IMR-90 (cell line): ENCODE data around the gene ZNF670. TPM values are rescaled to one million over a fixed set of nuclear protein-coding genes. Genes with fewer than 3 reads are reported as not detected.
A peak's percentile ranks its signal among the peaks of the same experiment; 100 is the strongest.

Source experiments
- ATAC-seq: fragments of 200-7000 bp; cut with Tn5 transposase; 2 replicates; pipeline ENCODE4 v1.9.1; 2020; ENCODE audit warnings: low read depth, mild to moderate bottlenecking, moderate library complexity
- BruUV-seq: library from RNA; stranded (reverse); fragments of 400-500 nt; replicated peaks from 2 replicates; lab custom pipeline; 2021; lab: Mats Ljungman, UMichigan
- CTCF ChIA-PET: fragments of 300-600 bp; formaldehyde crosslinking; extraction: SDS; loops from one replicate; lab custom pipeline; 2021; ENCODE audit warnings: antibody characterized with exemption; lab: Yijun Ruan, JAX
- POLR2A ChIA-PET: fragments of 300-600 bp; sonication (Branson Sonifier 250); formaldehyde crosslinking; loops from one replicate; lab custom pipeline; 2022; ENCODE audit warnings: antibody characterized with exemption; ENCODE audit not compliant: unreplicated experiment; lab: Charles Lee
- DNase-seq: peaks from one replicate; pipeline ENCODE4 v3.0.0; 2013
- H2AFZ ChIP-seq: replicated peaks from 2 replicates; pipeline ENCODE3; 2013; ENCODE audit warnings: low read length, mild to moderate bottlenecking; ENCODE audit not compliant: poor library complexity
- H2AK5ac ChIP-seq: 2 replicates; pipeline ENCODE4 v1.6.1; 2013; ENCODE audit warnings: low read depth, low read length, inconsistent platforms
- H2AK9ac ChIP-seq: replicated peaks from 2 replicates; pipeline ENCODE3; 2013; ENCODE audit warnings: mild to moderate bottlenecking, low read depth, low read length, moderate library complexity; ENCODE audit not compliant: poor library complexity
- H2BK120ac ChIP-seq: 2 replicates; pipeline ENCODE4 v1.6.1; 2013; ENCODE audit warnings: low read depth, low read length, inconsistent platforms
- H2BK15ac ChIP-seq: 3 replicates; pipeline ENCODE4 v1.6.1; 2013; ENCODE audit warnings: low read depth, low read length, inconsistent platforms
- H2BK20ac ChIP-seq: 2 replicates; pipeline ENCODE4 v1.6.1; 2013; ENCODE audit warnings: low read depth, mild to moderate bottlenecking, inconsistent platforms, low read length, moderate library complexity
- H2BK5ac ChIP-seq: 2 replicates; pipeline ENCODE4 v1.6.1; 2013; ENCODE audit warnings: mild to moderate bottlenecking, low read depth, low read length, inconsistent platforms; ENCODE audit not compliant: poor library complexity, severe bottlenecking
- H3K14ac ChIP-seq: replicated peaks from 2 replicates; pipeline ENCODE4 v1.6.1; 2013; ENCODE audit warnings: low read depth, low read length, inconsistent platforms
- H3K18ac ChIP-seq: 2 replicates; pipeline ENCODE4 v1.6.1; 2013; ENCODE audit warnings: low read depth, low read length, control low read depth
- H3K23ac ChIP-seq: 2 replicates; pipeline ENCODE4 v1.6.1; 2013; ENCODE audit warnings: low read depth, low read length, inconsistent platforms
- H3K27ac ChIP-seq: 2 replicates; pipeline ENCODE4 v1.5.1; 2013; ENCODE audit warnings: mild to moderate bottlenecking, control low read depth, low read length; ENCODE audit not compliant: insufficient read depth
- H3K27me3 ChIP-seq: 2 replicates; pipeline ENCODE4 v1.6.1; 2013; ENCODE audit warnings: low read length; ENCODE audit not compliant: control insufficient read depth, insufficient read depth
- H3K36me3 ChIP-seq: 2 replicates; pipeline ENCODE4 v1.6.1; 2013; ENCODE audit warnings: low read length, mixed read lengths; ENCODE audit not compliant: control insufficient read depth, insufficient read depth
- H3K4ac ChIP-seq: 2 replicates; pipeline ENCODE4 v1.6.1; 2013; ENCODE audit warnings: low read depth, low read length, inconsistent platforms
- H3K4me1 ChIP-seq: 2 replicates; pipeline ENCODE4 v1.6.1; 2013; ENCODE audit warnings: low read length, mixed read lengths; ENCODE audit not compliant: control insufficient read depth, insufficient read depth
- H3K4me2 ChIP-seq: 2 replicates; pipeline ENCODE4 v1.6.1; 2013; ENCODE audit warnings: low read depth, mild to moderate bottlenecking, control low read depth, low read length, moderate library complexity
- H3K4me3 ChIP-seq: 2 replicates; pipeline ENCODE4 v1.5.1; 2013; ENCODE audit warnings: low read depth, mild to moderate bottlenecking, control low read depth, low read length, moderate library complexity; ENCODE audit not compliant: insufficient read depth
- H3K56ac ChIP-seq: 2 replicates; pipeline ENCODE4 v1.6.1; 2013; ENCODE audit warnings: low read length, inconsistent platforms; ENCODE audit not compliant: insufficient read depth; ENCODE audit errors: extremely low read depth
- H3K79me1 ChIP-seq, 2 experiments: 2 replicates each; pipeline ENCODE4 v1.6.1; 2013; ENCODE audit warnings: low read length in 2 of 2, inconsistent platforms in 1 of 2, low read depth in 1 of 2
- H3K9ac ChIP-seq: 2 replicates; pipeline ENCODE4 v1.6.1; 2013; ENCODE audit warnings: low read depth, low read length, control low read depth
- H3K9me1 ChIP-seq: 2 replicates; pipeline ENCODE4 v1.6.1; 2013; ENCODE audit warnings: low read length, inconsistent platforms; ENCODE audit not compliant: insufficient read depth
- H3K9me3 ChIP-seq: 2 replicates; pipeline ENCODE4 v1.6.1; 2013; ENCODE audit warnings: low read length; ENCODE audit not compliant: control insufficient read depth, insufficient read depth
- H4K20me1 ChIP-seq: 2 replicates; pipeline ENCODE4 v1.6.1; 2013; ENCODE audit warnings: low read length, inconsistent platforms; ENCODE audit not compliant: insufficient read depth
- H4K5ac ChIP-seq: 2 replicates; pipeline ENCODE4 v1.6.1; 2013; ENCODE audit warnings: mild to moderate bottlenecking, low read depth, low read length, control low read depth
- H4K8ac ChIP-seq, 2 experiments: 2 replicates each; pipeline ENCODE4 v1.6.1; 2013; ENCODE audit warnings: low read depth in 2 of 2, low read length in 2 of 2, control low read depth in 1 of 2, inconsistent platforms in 1 of 2
- H4K91ac ChIP-seq: 2 replicates; pipeline ENCODE4 v1.6.1; 2013; ENCODE audit warnings: low read depth, low read length, inconsistent platforms; ENCODE audit not compliant: insufficient read depth
- BHLHE40 ChIP-seq: fragments of 150-350 bp; IDR thresholded peaks from 2 replicates; pipeline ENCODE4 v1.6.1; 2016; ENCODE audit warnings: mild to moderate bottlenecking, low read depth, low read length
- CEBPB ChIP-seq: IDR thresholded peaks from 2 replicates; pipeline ENCODE4 v1.6.1; 2012; ENCODE audit warnings: low read depth, low read length, improper control_type of control experiment
- CHD1 ChIP-seq: IDR thresholded peaks from 2 replicates; pipeline ENCODE4 v1.6.1; 2012; ENCODE audit warnings: low read depth, low read length, improper control_type of control experiment
- CTCF ChIP-seq: conservative IDR thresholded peaks from 2 replicates; pipeline ENCODE4 v1.5.1; 2012; ENCODE audit warnings: mild to moderate bottlenecking, low read depth, low read length, improper control_type of control experiment
- FOS ChIP-seq: fragments of 150-350 bp; IDR thresholded peaks from 2 replicates; pipeline ENCODE4 v1.6.1; 2016; ENCODE audit warnings: low read depth, low read length
- MAFK ChIP-seq: IDR thresholded peaks from 2 replicates; pipeline ENCODE4 v1.6.1; 2012; ENCODE audit warnings: low read depth, low read length, improper control_type of control experiment
- MAZ ChIP-seq: IDR thresholded peaks from 2 replicates; pipeline ENCODE4 v1.6.1; 2012; ENCODE audit warnings: low read depth, mild to moderate bottlenecking, low read length, improper control_type of control experiment, moderate library complexity, borderline replicate concordance
- MXI1 ChIP-seq: IDR thresholded peaks from 2 replicates; pipeline ENCODE4 v1.6.1; 2012; ENCODE audit warnings: low read depth, mild to moderate bottlenecking, low read length, moderate library complexity, borderline replicate concordance
- NFE2L2 ChIP-seq: fragments of 150-350 bp; IDR thresholded peaks from 2 replicates; pipeline ENCODE4 v1.6.1; 2016; ENCODE audit warnings: low read depth, mild to moderate bottlenecking, low read length
- POLR2A ChIP-seq: IDR thresholded peaks from 2 replicates; pipeline ENCODE4 v1.6.1; 2012; ENCODE audit warnings: mild to moderate bottlenecking, low read depth, low read length
- RAD21 ChIP-seq: IDR thresholded peaks from 2 replicates; pipeline ENCODE4 v1.6.1; 2012; ENCODE audit warnings: low read length, improper control_type of control experiment
- RFX5 ChIP-seq: IDR thresholded peaks from 2 replicates; pipeline ENCODE4 v1.8.0; 2012; ENCODE audit warnings: low read depth, mild to moderate bottlenecking, low read length, moderate library complexity
- USF2 ChIP-seq: fragments of 150-350 bp; IDR thresholded peaks from 2 replicates; pipeline ENCODE4 v1.6.1; 2017; ENCODE audit warnings: mild to moderate bottlenecking, antibody characterized with exemption, low read length, low read depth
- WGBS, 2 experiments: methylation state at CpG; one replicate each; pipeline versions ENCODE4 v1.1.5 to v1.1.7; 2013; ENCODE audit warnings: missing lambda C conversion rate in 2 of 2; ENCODE audit not compliant: insufficient read length in 1 of 2; ENCODE audit errors: extremely low coverage in 2 of 2; 5-methylcytosine and 5-hydroxymethylcytosine counted together
- dilution Hi-C: fragments of 300-500 bp; cut with HindIII; formaldehyde crosslinking; loops from one replicate; pipeline ENCODE4 v1.14.3; 2018; ENCODE audit warnings: low sequenced_read_pairs; ENCODE audit not compliant: unreplicated experiment
- in situ Hi-C: fragments of 300-500 bp; cut with MboI; formaldehyde crosslinking; loops from 3 replicates; pipeline ENCODE4 v1.14.3; 2019; ENCODE audit warnings: low sequenced_read_pairs, inconsistent platforms, mixed read lengths
- intact Hi-C: fragments of 100-400 bp; cut with micrococcal nuclease; formaldehyde crosslinking; loops from 2 replicates; pipeline ENCODE4 v1.10.0; 2022
- polyA plus RNA-seq, 3 experiments: library from polyadenylated mRNA; depleted of rRNA; stranded (reverse); fragments of >200 nt; gene quantifications; 2 replicates each; pipeline ENCODE4 v1.2.3, GENCODE V29; 2012; ENCODE audit warnings: low replicate concordance in 1 of 3
- total RNA-seq: library from RNA; depleted of rRNA; stranded (reverse); fragments of >200 nt; gene quantifications from 2 replicates; pipeline ENCODE4 v1.2.3, GENCODE V29; 2012
- TF ChIP-seq, protein P1 (sequence below): fragments of 150-350 bp; IDR thresholded peaks from 2 replicates; pipeline ENCODE4 v1.6.1; 2016; ENCODE audit warnings: low read depth, mild to moderate bottlenecking, low read length, moderate library complexity, borderline replicate concordance

The ZNF670 gene
- total and polyA plus RNA-seq, 2 of the 4 experiments (the other 2 are of a cell fraction), result 1.8 to 4.5 TPM

DNA sequence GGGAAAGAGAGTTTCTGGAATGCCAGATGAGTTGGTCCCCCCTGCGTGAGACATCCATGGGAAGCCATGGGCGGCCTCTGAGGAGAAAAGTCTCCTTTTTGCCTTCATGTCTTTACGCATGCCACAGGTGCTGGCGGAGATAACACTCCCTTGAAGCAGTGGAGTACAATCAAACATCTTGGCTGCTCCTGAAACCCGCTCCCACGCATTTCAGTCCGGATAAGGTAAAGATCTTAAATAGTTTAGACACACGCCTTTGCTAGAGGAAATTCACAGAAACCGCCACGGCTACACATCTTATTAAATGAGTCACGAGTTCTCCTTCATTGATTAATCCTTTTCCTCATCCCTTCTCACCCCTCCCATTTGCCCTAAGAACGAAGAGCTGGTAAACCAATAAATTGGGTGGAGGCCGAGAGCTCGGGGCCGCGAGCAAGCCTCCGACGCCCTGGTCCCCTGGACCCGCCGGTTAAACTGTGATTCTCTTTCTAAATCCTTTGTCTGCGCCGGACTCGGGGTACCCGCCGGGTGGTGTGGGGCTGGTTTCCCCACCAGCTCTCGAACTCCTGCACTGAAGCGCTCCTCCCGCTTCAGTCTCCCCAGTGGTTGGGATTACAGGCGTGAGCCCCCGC, 32.1 kb upstream of the ZNF670 start:
- peak; percentile 6 for DNase-seq
- intact Hi-C loops, result no loop called here
- no peaks in the 10 kb centered on the region; the same call in 1 of the 2 replicates for H3K9me1 ChIP-seq

More for the DNA sequence above, 32.1 kb upstream of the ZNF670 start:
- no peak overlapping the region for H2BK20ac ChIP-seq
- H3K4me1 ChIP-seq, result no peaks in the 10 kb centered on the region; the same call in 1 of the 2 replicates
- H3K23ac ChIP-seq, result no peak overlapping the region
- H3K4me2 ChIP-seq, result peak overlapping the region; percentile 81
- no peak overlapping the region for H2BK15ac ChIP-seq
- no peaks in the 10 kb centered on the region; the same call in 1 of the 2 replicates for H4K20me1 ChIP-seq
- 31% methylated on average over 10 of the region's 30 CpGs; no CpG with 5 or more reads in 1 of the 2 experiments for WGBS, 2 experiments
- H2AK9ac ChIP-seq, result peak overlapping the region; percentile 84
- peak overlapping the region; percentile 38; the same call in 1 of the 2 replicates for H3K14ac ChIP-seq
- peak overlapping the region; percentile 28 for H3K27ac ChIP-seq
- H4K8ac ChIP-seq, result peak overlapping the region in 1 of 2 experiments; percentile 24; a peak in 2 of 4 replicates
- peak overlapping the region; percentile 60 for H3K4me3 ChIP-seq
- ChIA-PET CTCF (no interaction called here), POLR2A (no interaction called here)
- no peak overlapping the region; the same call in 1 of the 2 replicates for H4K5ac ChIP-seq
- H3K9me3 ChIP-seq, result no peaks in the 10 kb centered on the region
- H3K36me3 ChIP-seq, result no peaks in the 10 kb centered on the region
- no peak overlapping the region for H2BK5ac ChIP-seq
- BruUV-seq, result no TSS peak
- peaks cover 0 to 7% of the 10 kb centered on the region in 2 experiments; a peak in 1 of 4 replicates for H3K79me1 ChIP-seq
- no peak overlapping the region for H3K56ac ChIP-seq
- H2AFZ ChIP-seq, result peak overlapping the region; percentile 100
- peak overlapping the region; percentile 46; the same call in 1 of the 2 replicates for H3K4ac ChIP-seq
- H2BK120ac ChIP-seq, result no peak overlapping the region
- no peak; the same call in 1 of the 2 replicates for ATAC-seq
- TF ChIP-seq, protein P1, sequence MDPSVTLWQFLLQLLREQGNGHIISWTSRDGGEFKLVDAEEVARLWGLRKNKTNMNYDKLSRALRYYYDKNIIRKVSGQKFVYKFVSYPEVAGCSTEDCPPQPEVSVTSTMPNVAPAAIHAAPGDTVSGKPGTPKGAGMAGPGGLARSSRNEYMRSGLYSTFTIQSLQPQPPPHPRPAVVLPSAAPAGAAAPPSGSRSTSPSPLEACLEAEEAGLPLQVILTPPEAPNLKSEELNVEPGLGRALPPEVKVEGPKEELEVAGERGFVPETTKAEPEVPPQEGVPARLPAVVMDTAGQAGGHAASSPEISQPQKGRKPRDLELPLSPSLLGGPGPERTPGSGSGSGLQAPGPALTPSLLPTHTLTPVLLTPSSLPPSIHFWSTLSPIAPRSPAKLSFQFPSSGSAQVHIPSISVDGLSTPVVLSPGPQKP, result no peak
- TF ChIP-seq CTCF, result no peak
- no peak for TF ChIP-seq CEBPB
- TF ChIP-seq NFE2L2, result no peak
- no peak for TF ChIP-seq USF2
- TF ChIP-seq RAD21, result no peak
- TF ChIP-seq MAZ, result no peak
- TF ChIP-seq FOS, result no peak
- no peak for TF ChIP-seq CHD1
- no peak for TF ChIP-seq RFX5
- TF ChIP-seq BHLHE40, result no peak
- TF ChIP-seq MAFK, result no peak
- TF ChIP-seq MXI1, result no peak
- no peak for TF ChIP-seq POLR2A
- H4K91ac ChIP-seq, result 0 out of 2 replicates have a peak overlapping the region, but pooled peaks have one; percentile 9
- in situ Hi-C loops, result no loop called here
- dilution Hi-C loops, result no loop called here
- H3K18ac ChIP-seq, result no peak overlapping the region
- H3K27me3 ChIP-seq, result no peaks in the 10 kb centered on the region
- peak overlapping the region; percentile 59 for H3K9ac ChIP-seq
- H2AK5ac ChIP-seq, result no peak overlapping the region
